ENCODE data around the gene NTN1.

NTN1 gene

GRCh38 chr17:9001559-9001958 is 19.8 kb upstream of the NTN1 start:
- no peak overlapping the region for H3K4me3 ChIP-seq (ENCODE audit: low read length)
- no peak for TF ChIP-seq ZNF274 (IDR thresholded peaks at IDR 0.05; ENCODE audit: low read depth, low read length)

GRCh38 chr17:9002227-9002605 is 19.1 kb upstream of the NTN1 start:
- H3K4me3 ChIP-seq (ENCODE audit: low read length), result no peak overlapping the region
- TF ChIP-seq ZNF274 (IDR thresholded peaks at IDR 0.05; ENCODE audit: low read depth, low read length), result no peak

- H3K4me3 ChIP-seq (ENCODE audit: low read length), result peak overlapping the region; percentile 39; the same call in 1 of the 2 replicates
Observed at GRCh38 chr17:9002606-9003354, 18.5 kb upstream of the NTN1 start.

GRCh38 chr17:9003355-9004131 is 17.8 kb upstream of the NTN1 start:
- H3K4me3 ChIP-seq (ENCODE audit: low read length), result peak overlapping the region; percentile 39; the same call in 1 of the 2 replicates
- no peak for TF ChIP-seq ZNF274 (IDR thresholded peaks at IDR 0.05; ENCODE audit: low read depth, low read length)

More at GRCh38 chr17:9002606-9003354, 18.5 kb upstream of the NTN1 start:
- no peak for TF ChIP-seq ZNF274 (IDR thresholded peaks at IDR 0.05; ENCODE audit: low read depth, low read length)

DNA sequence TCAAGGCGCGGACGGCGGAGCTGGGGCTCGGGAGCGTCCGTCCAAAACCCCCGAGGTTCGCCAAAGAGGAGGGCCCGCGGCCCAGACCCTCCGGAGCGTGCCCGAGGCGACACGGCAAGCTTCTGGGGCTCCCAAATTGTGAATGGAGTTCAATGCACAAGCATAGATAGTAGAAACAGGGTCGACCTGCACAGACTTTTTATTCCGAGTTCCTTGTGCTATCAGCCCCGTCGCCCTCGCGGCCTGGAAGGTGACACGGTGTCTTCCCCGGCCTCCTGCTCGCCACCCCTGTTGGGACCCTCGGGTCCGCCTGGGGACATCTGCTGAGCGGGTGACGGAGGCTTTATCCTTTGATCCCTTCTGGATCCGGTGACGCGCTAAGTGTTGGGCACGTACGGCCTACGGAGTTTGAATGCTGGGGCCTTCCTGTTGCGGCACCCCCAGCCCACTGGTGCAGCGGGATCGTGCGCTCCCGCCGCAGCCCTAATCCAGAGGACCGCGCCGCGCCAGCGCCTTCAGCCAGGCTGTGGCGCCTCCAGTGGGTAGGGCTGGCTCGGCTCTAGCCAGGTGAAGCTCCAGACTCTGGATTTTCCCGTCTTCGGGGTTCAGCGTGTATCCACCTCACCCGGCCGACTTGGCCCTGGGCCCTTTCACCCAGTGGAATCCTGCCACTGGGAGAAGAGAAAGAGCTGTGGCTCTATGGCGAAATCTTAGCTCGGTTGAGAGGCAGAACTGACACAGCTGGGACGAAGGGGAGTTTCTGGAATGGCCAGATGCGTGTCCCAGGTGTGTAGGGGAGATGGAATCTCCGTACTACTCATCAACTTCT is 17.0 kb upstream of the NTN1 start:
- no peak for TF ChIP-seq ZNF274 (IDR thresholded peaks at IDR 0.05; ENCODE audit: low read depth, low read length)
- no peak overlapping the region; the same call in 1 of the 2 replicates for H3K4me3 ChIP-seq (ENCODE audit: low read length)

DNA sequence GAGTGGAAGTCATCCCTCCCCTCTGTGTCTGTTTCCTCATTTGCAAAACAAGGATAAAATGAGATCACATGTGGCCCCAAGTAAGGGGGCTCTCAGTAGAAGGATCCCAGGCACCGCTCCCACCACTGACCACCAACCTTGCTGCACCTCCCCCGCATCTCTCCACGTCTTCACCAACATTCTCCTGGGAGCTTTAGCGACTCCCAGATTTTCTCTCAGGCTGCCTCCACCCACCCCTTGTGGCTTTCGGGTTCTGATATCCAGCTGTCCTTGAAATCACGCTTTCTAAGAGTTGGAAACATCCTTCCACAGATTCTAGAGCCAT is 16.4 kb upstream of the NTN1 start:
- TF ChIP-seq ZNF274 (IDR thresholded peaks at IDR 0.05; ENCODE audit: low read depth, low read length), result no peak
- no peak overlapping the region for H3K4me3 ChIP-seq (ENCODE audit: low read length)

GRCh38 chr17:9006175-9006767 is 15.0 kb upstream of the NTN1 start:
- no peak for TF ChIP-seq ZNF274 (IDR thresholded peaks at IDR 0.05; ENCODE audit: low read depth, low read length)
- H3K4me3 ChIP-seq (ENCODE audit: low read length), result no peak overlapping the region

- H3K4me3 ChIP-seq (ENCODE audit: low read length), result no peak overlapping the region
- no peak for TF ChIP-seq ZNF274 (IDR thresholded peaks at IDR 0.05; ENCODE audit: low read depth, low read length)
Observed at GRCh38 chr17:9007052-9007714, 14.1 kb upstream of the NTN1 start.

GRCh38 chr17:9009096-9009495 is 12.2 kb upstream of the NTN1 start:
- H3K4me3 ChIP-seq (ENCODE audit: low read length), result no peak overlapping the region

GRCh38 chr17:9009737-9010136 is 11.6 kb upstream of the NTN1 start:
- H3K4me3 ChIP-seq (ENCODE audit: low read length), result no peak overlapping the region
- TF ChIP-seq ZNF274 (IDR thresholded peaks at IDR 0.05; ENCODE audit: low read depth, low read length), result no peak

More at GRCh38 chr17:9009096-9009495, 12.2 kb upstream of the NTN1 start:
- no peak for TF ChIP-seq ZNF274 (IDR thresholded peaks at IDR 0.05; ENCODE audit: low read depth, low read length)

GRCh38 chr17:9011001-9011400 is 10.3 kb upstream of the NTN1 start:
- TF ChIP-seq ZNF274 (IDR thresholded peaks at IDR 0.05; ENCODE audit: low read depth, low read length), result no peak
- H3K4me3 ChIP-seq (ENCODE audit: low read length), result no peak overlapping the region

DNA sequence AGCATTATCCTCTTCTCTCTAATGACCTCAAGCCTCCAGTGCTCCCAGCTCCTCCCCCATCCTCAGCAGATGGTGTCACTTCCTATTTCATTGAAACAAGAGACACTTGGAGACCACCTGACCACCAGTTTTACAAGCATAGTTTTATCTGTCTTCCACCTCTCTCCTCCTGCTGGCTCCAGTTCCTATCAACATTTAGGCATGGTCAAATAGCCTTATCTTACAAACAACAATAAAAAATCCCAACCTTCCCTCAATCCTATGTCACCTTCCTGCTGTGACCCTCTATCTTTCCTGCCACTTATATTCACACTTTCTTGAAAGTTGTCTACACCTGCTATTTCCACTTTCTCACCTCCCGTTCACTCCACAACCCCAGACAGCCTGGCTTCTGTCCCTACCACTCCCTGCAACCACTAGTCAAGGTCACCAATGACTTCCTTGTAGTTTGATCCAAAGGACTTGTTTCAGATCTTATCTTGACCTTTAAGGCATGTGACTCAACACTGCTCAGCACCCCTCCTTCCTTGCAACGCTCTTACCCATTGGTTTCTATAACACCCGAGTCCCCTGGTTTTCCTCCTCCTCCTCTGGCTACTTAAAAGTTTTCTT is 4.3 kb upstream of the NTN1 start:
- no peak for TF ChIP-seq ZNF274 (IDR thresholded peaks at IDR 0.05; ENCODE audit: low read depth, low read length)

GRCh38 chr17:9018726-9019125 is 2.6 kb upstream of the NTN1 start:
- H3K4me3 ChIP-seq (ENCODE audit: low read length), result no peak overlapping the region
- TF ChIP-seq ZNF274 (IDR thresholded peaks at IDR 0.05; ENCODE audit: low read depth, low read length), result no peak

More for the DNA sequence above, 4.3 kb upstream of the NTN1 start:
- H3K4me3 ChIP-seq (ENCODE audit: low read length), result no peak overlapping the region

Data from GM08714 (cell line).